ENCODE measurements around the gene PPP3CA.
"Not testable (repeated sequence)": the region's sequence is repeated elsewhere in the genome, so short reads cannot be mapped to it uniquely, and the experiment has no call there.

Gene PPP3CA

DNA sequence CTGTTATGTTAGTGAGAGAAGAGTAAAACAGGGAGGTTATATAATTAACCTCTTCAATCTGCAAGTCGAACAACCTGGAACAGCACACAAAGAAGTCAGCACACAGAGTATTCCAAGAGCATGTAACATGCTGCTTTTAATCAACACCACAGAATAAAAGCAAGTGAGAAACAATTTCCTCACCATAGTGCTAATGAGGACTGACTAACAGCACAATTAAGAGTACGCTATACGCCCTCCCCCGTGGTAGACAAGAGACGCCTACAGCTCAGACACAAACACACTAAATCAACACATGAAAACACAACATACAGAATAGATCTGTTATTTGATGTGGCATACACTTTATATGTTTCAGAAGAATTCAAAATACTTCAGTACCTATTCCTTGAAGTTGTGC is 103.0 kb downstream of the PPP3CA start:
- peaks cover 6% of the 10 kb centered on the region for H3K27me3 Mint-ChIP-seq (ENCODE audit: low read depth)
- H3K36me3 Mint-ChIP-seq (ENCODE audit: low read depth): no peaks in the 10 kb centered on the region
- H3K4me1 Mint-ChIP-seq (ENCODE audit: low read depth): peaks cover 2% of the 10 kb centered on the region
- H3K4me3 Mint-ChIP-seq: no peak overlapping the region
- no peak for DNase-seq (ENCODE audit: low spot score)
- no peak overlapping the region for H3K27ac Mint-ChIP-seq
- no peaks in the 10 kb centered on the region for H3K9me3 Mint-ChIP-seq

GRCh38 chr4:101242441-101242840 is 104.9 kb downstream of the PPP3CA start:
- H3K4me1 Mint-ChIP-seq (ENCODE audit: low read depth): peaks cover 2% of the 10 kb centered on the region
- no peaks in the 10 kb centered on the region for H3K9me3 Mint-ChIP-seq
- no peak overlapping the region for H3K4me3 Mint-ChIP-seq

GRCh38 chr4:101240099-101240498 is 107.2 kb downstream of the PPP3CA start:
- Mint-ChIP-seq H3K4me1 (ENCODE audit: low read depth) (peaks cover 2% of the 10 kb centered on the region), H3K36me3 (ENCODE audit: low read depth) (no peaks in the 10 kb centered on the region), H3K4me3 (no peak overlapping the region), H3K9me3 (no peaks in the 10 kb centered on the region), H3K27me3 (ENCODE audit: low read depth) (peaks cover 6% of the 10 kb centered on the region), H3K27ac (no peak overlapping the region)
- DNase-seq (ENCODE audit: low spot score): no peak

More at GRCh38 chr4:101242441-101242840, 104.9 kb downstream of the PPP3CA start:
- peaks cover 6% of the 10 kb centered on the region for H3K27me3 Mint-ChIP-seq (ENCODE audit: low read depth)
- DNase-seq (ENCODE audit: low spot score): no peak
- H3K36me3 Mint-ChIP-seq (ENCODE audit: low read depth): no peaks in the 10 kb centered on the region
- H3K27ac Mint-ChIP-seq: no peak overlapping the region

DNA sequence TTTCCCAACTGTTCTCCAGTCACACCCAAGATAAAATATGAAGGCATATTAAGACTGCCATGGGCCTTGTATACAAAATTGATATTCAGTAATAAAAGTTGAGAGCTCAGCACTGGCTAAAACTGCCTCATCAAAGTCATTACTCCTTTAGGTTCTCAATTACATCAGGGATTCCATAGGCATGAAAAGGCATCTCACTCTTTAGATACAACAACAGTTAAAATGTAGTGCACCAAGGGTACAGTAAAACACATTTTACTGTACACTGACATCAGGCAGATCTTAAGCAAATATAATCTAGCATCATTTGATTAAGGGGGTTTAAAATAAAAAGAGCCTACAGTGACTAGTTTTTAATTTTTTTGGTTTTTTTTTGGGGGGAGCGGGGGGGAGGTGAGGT is 107.7 kb downstream of the PPP3CA start:
- Mint-ChIP-seq H3K36me3 (ENCODE audit: low read depth) (no peaks in the 10 kb centered on the region), H3K4me1 (ENCODE audit: low read depth) (peaks cover 2% of the 10 kb centered on the region), H3K4me3 (no peak overlapping the region), H3K27ac (no peak overlapping the region), H3K9me3 (no peaks in the 10 kb centered on the region), H3K27me3 (ENCODE audit: low read depth) (peaks cover 6% of the 10 kb centered on the region)
- DNase-seq (ENCODE audit: low spot score): no peak

GRCh38 chr4:101238706-101239105 is 108.6 kb downstream of the PPP3CA start:
- no peak for DNase-seq (ENCODE audit: low spot score)

DNA sequence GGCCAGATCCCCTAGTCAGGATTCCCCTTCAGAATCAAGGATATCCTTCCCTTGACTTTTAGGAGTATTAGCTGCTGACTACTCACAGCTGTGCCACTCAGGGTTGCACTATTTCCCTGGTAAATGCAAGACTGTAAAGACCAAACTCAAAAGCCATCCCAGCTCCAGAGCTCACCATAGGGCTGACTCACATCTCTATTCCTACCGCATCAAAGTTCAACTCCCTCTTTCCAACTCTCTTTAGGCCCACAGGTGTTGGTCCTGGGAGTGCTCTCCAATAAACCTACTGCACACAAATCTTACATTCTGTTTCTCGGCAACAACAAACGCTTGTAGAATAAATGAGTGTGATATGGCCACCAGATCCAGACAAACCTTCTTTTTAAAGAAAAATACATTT is 109.6 kb downstream of the PPP3CA start:
- no peak overlapping the region for H3K4me3 Mint-ChIP-seq
- no peaks in the 10 kb centered on the region for H3K36me3 Mint-ChIP-seq (ENCODE audit: low read depth)
- peaks cover 1% of the 10 kb centered on the region for H3K4me1 Mint-ChIP-seq (ENCODE audit: low read depth)
- no peaks in the 10 kb centered on the region for H3K9me3 Mint-ChIP-seq
- no peak overlapping the region for H3K27ac Mint-ChIP-seq
- DNase-seq (ENCODE audit: low spot score): no peak
- peaks cover 4% of the 10 kb centered on the region for H3K27me3 Mint-ChIP-seq (ENCODE audit: low read depth)

More at GRCh38 chr4:101238706-101239105, 108.6 kb downstream of the PPP3CA start:
- Mint-ChIP-seq H3K27ac (no peak overlapping the region), H3K9me3 (no peaks in the 10 kb centered on the region), H3K4me1 (ENCODE audit: low read depth) (peaks cover 2% of the 10 kb centered on the region), H3K27me3 (ENCODE audit: low read depth) (peaks cover 4% of the 10 kb centered on the region), H3K36me3 (ENCODE audit: low read depth) (no peaks in the 10 kb centered on the region), H3K4me3 (no peak overlapping the region)

DNA sequence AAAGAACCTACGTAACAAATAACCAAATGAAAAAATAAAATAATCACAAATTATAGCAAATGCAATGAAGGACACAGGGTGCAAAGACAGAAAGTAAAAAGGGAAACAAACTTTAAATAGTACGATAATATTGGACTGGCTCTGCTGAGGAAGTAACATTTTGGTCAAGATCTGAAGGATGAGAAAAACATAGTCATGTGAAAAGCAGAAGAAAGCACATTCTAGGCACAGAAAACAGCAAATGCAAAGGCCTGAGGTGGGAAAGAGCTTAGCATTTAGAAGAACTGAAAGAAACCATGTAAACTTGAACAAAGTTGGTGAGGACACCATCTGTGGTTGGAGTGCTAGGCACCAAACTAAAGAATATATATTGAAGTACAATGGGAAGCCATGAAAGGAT is 111.2 kb downstream of the PPP3CA start:
- Mint-ChIP-seq H3K27ac (no peak overlapping the region), H3K36me3 (ENCODE audit: low read depth) (no peaks in the 10 kb centered on the region), H3K4me3 (no peak overlapping the region), H3K4me1 (ENCODE audit: low read depth) (peaks cover 1% of the 10 kb centered on the region), H3K27me3 (ENCODE audit: low read depth) (peaks cover 5% of the 10 kb centered on the region), H3K9me3 (no peaks in the 10 kb centered on the region)
- DNase-seq (ENCODE audit: low spot score): no peak

DNA sequence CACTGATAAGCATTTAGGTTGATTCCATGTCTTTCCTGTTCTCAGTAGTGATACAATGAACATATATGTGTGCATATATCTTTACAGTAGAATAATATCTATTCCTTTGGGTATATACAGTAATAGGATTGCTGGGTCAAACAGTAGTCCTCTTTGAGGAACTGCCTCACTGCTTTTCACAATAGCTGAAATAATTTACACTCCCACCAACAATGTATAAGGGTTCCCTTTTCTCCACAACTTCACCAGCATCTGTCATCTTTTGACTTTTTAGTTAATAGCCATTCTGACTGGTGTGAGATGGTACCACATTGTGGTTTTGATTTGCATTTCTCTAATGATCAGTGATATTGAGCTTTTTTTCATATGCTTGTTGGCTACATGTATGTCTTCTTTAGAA is 113.2 kb downstream of the PPP3CA start:
- H3K9me3 Mint-ChIP-seq; H3K36me3 Mint-ChIP-seq (ENCODE audit: low read depth); H3K4me3 Mint-ChIP-seq; H3K4me1 Mint-ChIP-seq (ENCODE audit: low read depth); H3K27ac Mint-ChIP-seq; DNase-seq (ENCODE audit: low spot score): not testable (repeated sequence)
- H3K27me3 Mint-ChIP-seq (ENCODE audit: low read depth): peaks cover 13% of the 10 kb centered on the region

- no peaks in the 10 kb centered on the region for H3K9me3 Mint-ChIP-seq
- H3K27me3 Mint-ChIP-seq (ENCODE audit: low read depth): peaks cover 13% of the 10 kb centered on the region
- H3K36me3 Mint-ChIP-seq (ENCODE audit: low read depth): no peaks in the 10 kb centered on the region
- H3K4me1 Mint-ChIP-seq (ENCODE audit: low read depth): peaks cover 1% of the 10 kb centered on the region
- DNase-seq (ENCODE audit: low spot score): no peak
- H3K4me3 Mint-ChIP-seq: no peak overlapping the region
- H3K27ac Mint-ChIP-seq: no peak overlapping the region
These were observed 115.1 kb downstream of the PPP3CA start for GRCh38 chr4:101232074-101232776.

- Mint-ChIP-seq H3K27me3 (ENCODE audit: low read depth) (peaks cover 13% of the 10 kb centered on the region), H3K27ac (no peak overlapping the region), H3K36me3 (ENCODE audit: low read depth) (no peaks in the 10 kb centered on the region), H3K9me3 (no peaks in the 10 kb centered on the region), H3K4me1 (ENCODE audit: low read depth) (peaks cover 1% of the 10 kb centered on the region), H3K4me3 (no peak overlapping the region)
- no peak for DNase-seq (ENCODE audit: low spot score)
These were observed 116.4 kb downstream of the PPP3CA start for GRCh38 chr4:101230801-101231426.

DNA sequence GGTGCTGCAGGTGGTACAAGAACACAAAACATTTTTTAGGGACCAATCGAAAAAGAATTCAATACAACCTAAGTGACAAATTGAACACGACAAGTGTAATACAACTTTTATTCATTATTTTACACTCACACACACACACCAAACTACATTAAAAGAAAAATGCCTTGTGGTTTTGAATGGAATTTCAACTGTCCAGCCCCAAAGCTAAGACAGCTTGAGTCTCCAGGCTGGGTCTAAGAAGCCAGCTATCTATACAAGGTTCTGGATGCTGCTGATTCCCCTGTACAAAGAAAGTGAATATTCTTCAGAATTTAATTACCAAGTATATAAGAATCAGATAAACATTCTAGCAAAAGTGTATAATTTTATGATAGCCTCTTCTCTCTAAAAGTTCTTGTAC is 118.2 kb downstream of the PPP3CA start:
- H3K27ac Mint-ChIP-seq: no peak overlapping the region
- no peak for DNase-seq (ENCODE audit: low spot score)
- H3K4me3 Mint-ChIP-seq: no peak overlapping the region
- peaks cover 17% of the 10 kb centered on the region for H3K27me3 Mint-ChIP-seq (ENCODE audit: low read depth)
- H3K36me3 Mint-ChIP-seq (ENCODE audit: low read depth): no peaks in the 10 kb centered on the region
- peaks cover 1% of the 10 kb centered on the region for H3K4me1 Mint-ChIP-seq (ENCODE audit: low read depth)
- H3K9me3 Mint-ChIP-seq: no peaks in the 10 kb centered on the region

DNA sequence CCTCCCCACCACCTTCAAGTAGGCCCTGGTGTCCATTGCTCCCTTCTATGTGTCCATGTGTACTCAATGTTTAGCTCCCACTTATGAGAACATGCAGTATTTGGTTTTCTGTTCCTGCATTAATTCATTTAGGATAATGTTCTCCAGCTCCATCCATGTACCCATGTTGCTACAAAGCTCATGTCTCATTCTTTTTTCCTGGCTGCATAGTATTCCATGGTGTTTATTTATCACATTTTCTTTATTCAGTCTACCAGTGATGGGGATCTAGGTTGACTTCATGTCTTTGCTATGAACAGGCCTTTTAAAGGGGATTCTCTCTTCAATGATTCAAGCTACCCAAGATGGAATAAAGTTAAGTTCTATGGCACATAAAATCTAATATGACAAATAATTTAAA is 119.6 kb downstream of the PPP3CA start:
- Mint-ChIP-seq H3K27me3 (ENCODE audit: low read depth) (peaks cover 20% of the 10 kb centered on the region), H3K36me3 (ENCODE audit: low read depth) (no peaks in the 10 kb centered on the region), H3K4me3 (no peak overlapping the region), H3K4me1 (ENCODE audit: low read depth) (no peaks in the 10 kb centered on the region), H3K9me3 (no peaks in the 10 kb centered on the region), H3K27ac (no peak overlapping the region)
- no peak for DNase-seq (ENCODE audit: low spot score)

- H3K27ac Mint-ChIP-seq: no peak overlapping the region
- DNase-seq (ENCODE audit: low spot score): no peak
- no peaks in the 10 kb centered on the region for H3K36me3 Mint-ChIP-seq (ENCODE audit: low read depth)
- H3K27me3 Mint-ChIP-seq (ENCODE audit: low read depth): peaks cover 16% of the 10 kb centered on the region
- no peak overlapping the region for H3K4me3 Mint-ChIP-seq
- H3K4me1 Mint-ChIP-seq (ENCODE audit: low read depth): no peaks in the 10 kb centered on the region
- no peaks in the 10 kb centered on the region for H3K9me3 Mint-ChIP-seq
These were observed 122.7 kb downstream of the PPP3CA start for GRCh38 chr4:101224358-101225218.

All from T-helper 2 cell treated with Interferon-gamma antibody and Interleukin-4, amounts not matched to agents 5 μg/mL and 100 μg/mL, for 36 hours (primary cell).